Endothelial cell of umbilical vein (primary cell): ENCODE measurements around the gene TRIM17.

Experiments used
- EZH2 ChIP-seq: IDR thresholded peaks from 2 replicates; pipeline ENCODE4 v1.6.1; 2012; ENCODE audit warnings: borderline replicate concordance, low read depth, mild to moderate bottlenecking, moderate library complexity, low read length, inconsistent platforms; ENCODE audit not compliant: severe bottlenecking
- JUN ChIP-seq: IDR thresholded peaks from 2 replicates; pipeline ENCODE4 v1.6.1; 2011; ENCODE audit warnings: borderline replicate concordance, low read depth; ENCODE audit not compliant: insufficient read length, insufficient read depth
- MAX ChIP-seq: IDR thresholded peaks from 2 replicates; pipeline ENCODE4 v1.6.1; 2011; ENCODE audit not compliant: insufficient read depth, insufficient read length
- POLR2A ChIP-seq: IDR thresholded peaks from 2 replicates; pipeline ENCODE4 v1.6.1; 2012; ENCODE audit warnings: low read depth, mild to moderate bottlenecking, control low read depth, low read length
- POLR2AphosphoS5 ChIP-seq: IDR thresholded peaks from 2 replicates; pipeline ENCODE4 v1.6.1; 2012; ENCODE audit warnings: low read depth, mild to moderate bottlenecking, control low read depth, low read length, moderate library complexity; ENCODE audit not compliant: insufficient read depth
- TF ChIP-seq, protein P1 (sequence below), 2 donors: IDR thresholded peaks; 1 replicate in 1 of 2; 2 replicates in 1 of 2; pipeline ENCODE4 v1.5.1; 2011; ENCODE audit warnings: low read length in 2 of 2, mild to moderate bottlenecking in 2 of 2, moderate library complexity in 2 of 2, control low read depth in 1 of 2, inconsistent platforms in 1 of 2, low read depth in 1 of 2; ENCODE audit not compliant: insufficient read depth in 1 of 2; ENCODE audit errors: extremely low read depth in 1 of 2

- TF ChIP-seq POLR2A: no peak
- no peak for TF ChIP-seq EZH2
- TF ChIP-seq, protein P1, sequence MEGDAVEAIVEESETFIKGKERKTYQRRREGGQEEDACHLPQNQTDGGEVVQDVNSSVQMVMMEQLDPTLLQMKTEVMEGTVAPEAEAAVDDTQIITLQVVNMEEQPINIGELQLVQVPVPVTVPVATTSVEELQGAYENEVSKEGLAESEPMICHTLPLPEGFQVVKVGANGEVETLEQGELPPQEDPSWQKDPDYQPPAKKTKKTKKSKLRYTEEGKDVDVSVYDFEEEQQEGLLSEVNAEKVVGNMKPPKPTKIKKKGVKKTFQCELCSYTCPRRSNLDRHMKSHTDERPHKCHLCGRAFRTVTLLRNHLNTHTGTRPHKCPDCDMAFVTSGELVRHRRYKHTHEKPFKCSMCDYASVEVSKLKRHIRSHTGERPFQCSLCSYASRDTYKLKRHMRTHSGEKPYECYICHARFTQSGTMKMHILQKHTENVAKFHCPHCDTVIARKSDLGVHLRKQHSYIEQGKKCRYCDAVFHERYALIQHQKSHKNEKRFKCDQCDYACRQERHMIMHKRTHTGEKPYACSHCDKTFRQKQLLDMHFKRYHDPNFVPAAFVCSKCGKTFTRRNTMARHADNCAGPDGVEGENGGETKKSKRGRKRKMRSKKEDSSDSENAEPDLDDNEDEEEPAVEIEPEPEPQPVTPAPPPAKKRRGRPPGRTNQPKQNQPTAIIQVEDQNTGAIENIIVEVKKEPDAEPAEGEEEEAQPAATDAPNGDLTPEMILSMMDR (IDR thresholded peaks at IDR 0.05; ENCODE audit: extremely low read depth in 1 of 2, insufficient read depth in 1 of 2, low read depth in 1 of 2, low read length in 2 of 2): no peak
- no peak for TF ChIP-seq JUN
- no peak for TF ChIP-seq MAX
- TF ChIP-seq POLR2AphosphoS5: no peak
Observed at GRCh38 chr1:228429698-228430097, 13.0 kb upstream of the TRIM17 start.
